Nephron (organoid): Measurements from ENCODE around the gene CUX1.

Experiments used
- H3K27ac Mint-ChIP-seq, 3 experiments: 2 replicates each; pipeline ENCODE4 v1.8.0; 2020; ENCODE audit warnings: mixed read lengths in 3 of 3, mild to moderate bottlenecking in 2 of 3, moderate library complexity in 1 of 3
- H3K27me3 Mint-ChIP-seq: 2 replicates; pipeline ENCODE4 v1.8.0; 2021; ENCODE audit warnings: low read depth, mild to moderate bottlenecking, moderate library complexity, mixed read lengths
- H3K36me3 Mint-ChIP-seq: 2 replicates; pipeline ENCODE4 v1.8.0; 2020; ENCODE audit warnings: low read depth, mixed read lengths
- H3K4me1 Mint-ChIP-seq: 2 replicates; pipeline ENCODE4 v1.8.0; 2020; ENCODE audit warnings: mixed read lengths
- H3K4me3 Mint-ChIP-seq, 3 experiments: 2 replicates each; pipeline ENCODE4 v1.8.0; 2020; ENCODE audit warnings: mild to moderate bottlenecking in 3 of 3, mixed read lengths in 3 of 3, moderate library complexity in 2 of 3
- H3K9me3 Mint-ChIP-seq: 2 replicates; pipeline ENCODE4 v1.8.0; 2020; ENCODE audit warnings: mixed read lengths
- CTCF ChIP-seq, 3 experiments: fragments of 200-600 bp; sonication (generic); IDR thresholded peaks; one replicate each; pipeline ENCODE4 v1.5.0; 2021; ENCODE audit warnings: antibody characterized with exemption in 3 of 3; ENCODE audit not compliant: unreplicated experiment in 3 of 3

Gene CUX1

GRCh38 chr7:102191556-102192379 is 374.3 kb downstream of the CUX1 start:
- Mint-ChIP-seq H3K27me3 (peaks cover under 1% of the 10 kb centered on the region), H3K27ac (no peak overlapping the region), H3K9me3 (no peaks in the 10 kb centered on the region), H3K4me3 (no peak overlapping the region), H3K36me3 (peaks cover 60% of the 10 kb centered on the region), H3K4me1 (no peaks in the 10 kb centered on the region)
- no peak for TF ChIP-seq CTCF (IDR thresholded peaks at IDR 0.05; ENCODE audit: unreplicated experiment in 3 of 3)

- no peaks in the 10 kb centered on the region for H3K4me1 Mint-ChIP-seq
- no peak overlapping the region for H3K4me3 Mint-ChIP-seq
- no peak overlapping the region for H3K27ac Mint-ChIP-seq
- no peak for TF ChIP-seq CTCF (IDR thresholded peaks at IDR 0.05; ENCODE audit: unreplicated experiment in 3 of 3)
- H3K36me3 Mint-ChIP-seq, result peaks cover 70% of the 10 kb centered on the region
- H3K27me3 Mint-ChIP-seq, result peaks cover 3% of the 10 kb centered on the region
- no peaks in the 10 kb centered on the region for H3K9me3 Mint-ChIP-seq
These were observed 375.4 kb downstream of the CUX1 start for GRCh38 chr7:102192790-102193189.

- no peak overlapping the region for H3K27ac Mint-ChIP-seq
- no peaks in the 10 kb centered on the region for H3K4me1 Mint-ChIP-seq
- H3K4me3 Mint-ChIP-seq, result no peak overlapping the region
- H3K36me3 Mint-ChIP-seq, result peaks cover 77% of the 10 kb centered on the region
- no peaks in the 10 kb centered on the region for H3K9me3 Mint-ChIP-seq
- no peak for TF ChIP-seq CTCF (IDR thresholded peaks at IDR 0.05; ENCODE audit: unreplicated experiment in 3 of 3)
- H3K27me3 Mint-ChIP-seq, result peaks cover 3% of the 10 kb centered on the region
These were observed 376.4 kb downstream of the CUX1 start for GRCh38 chr7:102193806-102194205.

GRCh38 chr7:102195361-102195760 is 377.9 kb downstream of the CUX1 start:
- no peak overlapping the region for H3K4me3 Mint-ChIP-seq
- H3K27me3 Mint-ChIP-seq, result peaks cover 3% of the 10 kb centered on the region
- no peak overlapping the region for H3K27ac Mint-ChIP-seq
- H3K9me3 Mint-ChIP-seq, result no peaks in the 10 kb centered on the region
- no peaks in the 10 kb centered on the region for H3K4me1 Mint-ChIP-seq
- no peak for TF ChIP-seq CTCF (IDR thresholded peaks at IDR 0.05; ENCODE audit: unreplicated experiment in 3 of 3)
- H3K36me3 Mint-ChIP-seq, result peaks cover 84% of the 10 kb centered on the region

GRCh38 chr7:102196028-102196427 is 378.6 kb downstream of the CUX1 start:
- Mint-ChIP-seq H3K36me3 (peaks cover 81% of the 10 kb centered on the region), H3K27ac (no peak overlapping the region), H3K4me3 (no peak overlapping the region), H3K4me1 (no peaks in the 10 kb centered on the region), H3K27me3 (peaks cover 3% of the 10 kb centered on the region), H3K9me3 (no peaks in the 10 kb centered on the region)
- TF ChIP-seq CTCF (IDR thresholded peaks at IDR 0.05; ENCODE audit: unreplicated experiment in 3 of 3), result no peak

- Mint-ChIP-seq H3K4me1 (no peaks in the 10 kb centered on the region), H3K36me3 (peaks cover 79% of the 10 kb centered on the region), H3K27me3 (peaks cover 3% of the 10 kb centered on the region), H3K4me3 (no peak overlapping the region), H3K27ac (no peak overlapping the region), H3K9me3 (no peaks in the 10 kb centered on the region)
- TF ChIP-seq CTCF (IDR thresholded peaks at IDR 0.05; ENCODE audit: unreplicated experiment in 3 of 3), result no peak
These were observed 379.7 kb downstream of the CUX1 start for GRCh38 chr7:102197161-102197560.
